Measurements from ENCODE around the gene UTP25.

UTP25 gene

DNA sequence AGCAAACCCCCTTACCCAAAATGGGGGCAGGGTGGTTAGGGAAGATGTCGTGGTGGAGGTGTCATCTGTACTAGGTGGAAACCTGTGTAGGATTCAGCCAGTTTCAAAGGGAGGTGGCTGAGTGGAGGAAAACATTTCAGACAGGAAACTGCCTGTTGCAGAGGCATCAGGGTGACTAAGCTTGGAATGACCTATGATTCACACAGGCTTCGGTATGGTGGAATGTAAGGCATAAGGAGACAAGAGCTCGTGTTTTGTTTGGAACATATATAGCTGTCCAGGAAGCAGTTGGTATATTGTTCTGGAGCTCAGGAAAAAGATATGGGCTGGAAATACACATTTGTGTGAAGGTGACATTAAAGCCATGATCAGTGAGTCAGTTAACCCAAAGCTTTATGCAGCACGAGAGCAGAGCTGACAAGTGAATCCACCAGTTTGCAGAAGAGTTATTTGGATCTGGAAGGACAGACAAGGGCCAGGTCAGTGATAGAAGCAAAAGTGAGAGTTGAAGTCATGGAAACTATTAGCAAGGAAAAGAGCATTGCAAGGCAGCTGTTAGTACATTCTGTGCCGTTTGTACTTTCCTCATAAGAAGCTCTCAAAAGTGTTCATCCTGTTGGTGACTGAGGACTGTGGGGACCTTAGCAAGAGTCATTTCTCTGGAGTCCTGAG, 12.2 kb downstream of the UTP25 start:
- peak in 1 of 2 experiments; percentile 13 for DNase-seq
- no peak for TF ChIP-seq GATA1 (IDR thresholded peaks at IDR 0.05; ENCODE audit: low read depth, low read length)
- no peak for TF ChIP-seq POLR2A (IDR thresholded peaks at IDR 0.05; ENCODE audit: low read length)

DNA sequence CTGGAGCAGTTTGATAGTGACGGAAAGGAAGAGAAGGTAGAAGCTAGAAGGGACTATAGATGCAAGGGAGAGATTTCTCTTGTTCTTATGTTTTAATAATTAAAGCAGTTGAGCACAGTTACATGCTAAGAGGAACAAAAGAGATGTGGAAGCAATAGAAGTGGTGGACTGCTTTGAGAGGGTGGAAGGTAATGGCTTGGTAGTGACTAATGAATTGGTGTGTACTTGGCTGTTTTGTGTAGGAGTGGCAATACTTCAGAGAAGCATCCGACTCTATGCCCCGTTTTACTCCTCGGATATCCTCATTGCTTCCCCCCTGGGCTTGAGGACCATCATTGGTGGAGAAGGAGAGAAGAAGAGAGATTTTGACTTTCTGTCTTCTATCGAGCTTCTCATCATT, 12.8 kb downstream of the UTP25 start:
- DNase-seq = no peak
- no peak for TF ChIP-seq GATA1 (IDR thresholded peaks at IDR 0.05; ENCODE audit: low read depth, low read length)
- TF ChIP-seq POLR2A (IDR thresholded peaks at IDR 0.05; ENCODE audit: low read length) = no peak

DNA sequence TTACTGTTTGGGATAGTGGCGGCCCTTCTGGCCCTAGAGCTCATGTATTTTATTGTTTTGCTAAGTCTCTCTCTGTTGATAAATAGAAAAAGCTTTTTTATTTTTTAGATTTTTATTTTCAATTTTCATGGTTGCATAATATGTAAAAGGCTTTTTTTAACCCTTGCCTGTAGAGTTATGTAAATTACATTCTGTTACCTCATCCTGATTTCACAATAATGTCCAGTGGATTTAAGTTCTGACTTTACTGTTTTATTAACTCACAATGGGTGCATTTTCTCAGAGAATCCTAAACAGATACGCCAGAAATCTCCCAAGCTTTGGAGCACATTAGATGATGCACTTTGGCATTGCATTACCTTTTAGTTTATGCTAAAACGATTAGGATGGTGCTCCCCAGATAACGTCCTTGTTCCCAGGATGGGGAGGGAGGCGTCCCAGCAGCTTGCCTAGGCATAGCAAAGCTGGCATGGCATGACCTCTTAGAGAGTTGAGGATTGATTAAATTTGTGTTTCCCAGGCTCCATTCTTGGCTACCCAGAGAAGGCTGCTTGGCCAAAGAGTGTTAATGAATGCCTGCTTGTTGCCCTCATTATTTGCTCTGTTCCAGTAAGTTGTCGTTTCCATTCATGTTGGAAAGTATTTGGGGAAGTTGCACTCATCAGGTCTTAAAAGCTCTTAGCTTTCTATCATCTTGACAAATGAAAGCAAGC, 17.1 kb downstream of the UTP25 start:
- no peak for TF ChIP-seq POLR2A (IDR thresholded peaks at IDR 0.05; ENCODE audit: low read length)
- no peak for TF ChIP-seq GATA1 (IDR thresholded peaks at IDR 0.05; ENCODE audit: low read depth, low read length)
- no peak for DNase-seq

- DNase-seq = no peak
- TF ChIP-seq GATA1 (IDR thresholded peaks at IDR 0.05; ENCODE audit: low read depth, low read length) = no peak
- no peak for TF ChIP-seq POLR2A (IDR thresholded peaks at IDR 0.05; ENCODE audit: low read length)
Observed at GRCh38 chr1:209845408-209845725, 17.6 kb downstream of the UTP25 start.

DNA sequence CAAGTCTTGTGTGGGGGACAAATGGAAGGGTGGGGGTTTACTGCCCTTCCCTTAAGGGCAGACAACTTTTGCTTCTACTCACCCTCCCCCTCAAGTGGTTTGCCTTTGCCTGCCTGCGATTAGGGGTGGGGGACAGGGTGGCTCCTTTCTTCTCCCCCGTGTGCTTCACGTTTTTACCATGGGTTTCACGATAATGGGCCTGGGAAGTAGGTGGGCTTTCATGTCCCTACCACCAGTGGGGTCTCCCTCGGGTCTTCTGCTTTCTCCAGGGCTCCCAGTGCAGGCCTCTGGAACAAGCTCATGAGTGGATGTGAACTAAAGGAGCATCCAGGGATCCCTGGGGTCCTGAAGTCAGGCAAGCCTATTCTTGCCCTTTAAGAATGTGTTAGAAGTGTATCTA, 21.6 kb downstream of the UTP25 start:
- TF ChIP-seq GATA1 (IDR thresholded peaks at IDR 0.05; ENCODE audit: low read depth, low read length) (no peak), POLR2A (IDR thresholded peaks at IDR 0.05; ENCODE audit: low read length) (no peak)
- DNase-seq = no peak

DNA sequence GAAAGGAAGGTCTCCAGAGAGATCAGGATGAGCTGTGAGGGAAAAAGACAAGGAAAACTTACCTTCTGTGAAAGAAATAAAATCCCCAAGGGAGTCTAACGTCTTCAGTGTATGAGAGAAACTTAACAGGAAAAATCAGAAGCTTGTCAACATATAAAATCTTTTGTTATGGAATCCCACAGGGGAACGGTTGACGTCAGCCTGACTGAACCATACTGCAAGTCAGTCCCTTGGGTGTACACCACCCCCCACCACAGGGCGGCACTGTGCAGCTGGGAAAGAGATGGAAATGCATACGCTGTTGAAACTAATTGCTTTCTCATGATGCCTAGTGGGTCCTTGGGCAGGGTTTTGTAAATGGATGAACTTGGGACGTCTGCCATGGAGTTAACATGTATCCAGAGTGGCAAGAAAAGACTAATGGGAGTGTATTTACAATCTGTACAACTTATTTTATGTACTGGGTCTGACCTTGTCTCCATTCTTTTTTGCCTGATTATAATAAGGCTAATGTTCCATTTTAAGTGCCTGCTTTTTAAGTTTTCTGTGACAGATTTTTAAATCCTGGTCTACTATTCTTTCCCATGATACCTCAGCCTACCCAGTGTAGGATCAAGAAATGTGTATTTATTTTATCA, 22.7 kb downstream of the UTP25 start:
- TF ChIP-seq POLR2A (IDR thresholded peaks at IDR 0.05; ENCODE audit: low read length) = no peak
- TF ChIP-seq GATA1 (IDR thresholded peaks at IDR 0.05; ENCODE audit: low read depth, low read length) = no peak
- DNase-seq = peak; percentile 38 to 64

DNA sequence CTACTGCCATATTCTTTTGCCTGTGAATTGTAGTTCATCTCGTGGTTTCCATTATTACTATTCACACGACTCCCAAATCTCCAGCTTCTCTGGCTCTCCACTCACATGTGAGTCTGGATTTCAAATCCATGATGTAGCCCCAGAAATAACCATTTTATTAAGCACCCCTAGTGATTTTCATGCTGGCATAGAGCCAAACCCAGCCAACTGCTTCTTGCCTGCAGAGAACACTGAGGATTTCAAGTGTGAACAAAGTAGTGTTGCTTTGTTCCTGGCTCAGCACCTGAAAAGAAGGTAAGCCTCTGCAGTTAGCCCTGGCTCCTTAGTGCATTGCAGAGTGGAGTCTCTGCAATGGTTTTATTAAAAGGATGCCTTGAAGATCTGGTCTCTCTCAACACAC, 25.9 kb downstream of the UTP25 start:
- DNase-seq = no peak
- TF ChIP-seq POLR2A (IDR thresholded peaks at IDR 0.05; ENCODE audit: low read length) (no peak), GATA1 (IDR thresholded peaks at IDR 0.05; ENCODE audit: low read depth, low read length) (no peak)

- DNase-seq = no peak
- no peak for TF ChIP-seq POLR2A (IDR thresholded peaks at IDR 0.05; ENCODE audit: low read length)
- no peak for TF ChIP-seq GATA1 (IDR thresholded peaks at IDR 0.05; ENCODE audit: low read depth, low read length)
Observed at GRCh38 chr1:209854196-209854595, 26.4 kb downstream of the UTP25 start.

DNA sequence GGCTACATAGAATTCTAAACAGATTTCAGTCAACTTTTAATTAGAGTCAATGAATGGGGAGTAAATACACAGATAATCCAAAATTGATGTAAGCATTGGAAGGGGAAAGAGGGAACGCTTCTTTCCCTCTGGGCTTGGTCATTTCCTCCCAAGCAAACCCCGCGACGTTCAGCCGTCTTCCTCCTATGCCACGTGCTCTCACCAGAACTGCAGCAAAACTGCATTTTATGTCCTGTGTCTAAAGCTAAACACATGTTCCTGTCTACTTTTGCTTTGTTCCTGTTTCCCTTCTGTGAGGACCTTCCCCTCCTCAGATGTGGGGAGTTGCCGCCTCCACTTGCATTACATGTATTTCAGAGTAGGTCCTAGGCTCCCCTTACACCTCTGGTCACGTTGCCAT, 27.2 kb downstream of the UTP25 start:
- DNase-seq = no peak
- TF ChIP-seq POLR2A (IDR thresholded peaks at IDR 0.05; ENCODE audit: low read length) = no peak
- no peak for TF ChIP-seq GATA1 (IDR thresholded peaks at IDR 0.05; ENCODE audit: low read depth, low read length)

DNA sequence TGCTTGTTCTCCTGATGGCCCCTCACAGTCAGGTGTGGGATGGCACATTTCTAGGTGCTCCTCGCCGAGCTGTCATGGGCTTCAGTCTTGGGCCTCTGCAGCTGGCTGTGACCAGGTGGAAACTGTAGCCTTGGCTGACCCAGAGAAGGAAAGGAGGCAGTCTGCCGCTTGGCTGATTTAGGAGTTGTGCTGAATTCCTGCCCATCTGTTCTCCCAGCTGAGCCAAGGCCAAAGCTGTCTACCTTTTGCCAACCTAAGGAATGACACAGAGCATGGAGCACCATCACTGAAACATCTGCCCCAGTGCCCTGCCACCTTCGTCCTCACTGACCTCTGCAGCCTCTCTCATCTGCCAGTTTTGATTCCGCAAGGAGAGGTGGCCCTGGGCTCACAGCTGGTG, 27.9 kb downstream of the UTP25 start:
- DNase-seq = no peak
- no peak for TF ChIP-seq GATA1 (IDR thresholded peaks at IDR 0.05; ENCODE audit: low read depth, low read length)
- TF ChIP-seq POLR2A (IDR thresholded peaks at IDR 0.05; ENCODE audit: low read length) = no peak

GRCh38 chr1:209858561-209859103, 30.9 kb downstream of the UTP25 start:
- TF ChIP-seq GATA1 (IDR thresholded peaks at IDR 0.05; ENCODE audit: low read depth, low read length) = no peak
- TF ChIP-seq POLR2A (IDR thresholded peaks at IDR 0.05; ENCODE audit: low read length) = no peak
- no peak for DNase-seq

GRCh38 chr1:209860293-209860881, 32.6 kb downstream of the UTP25 start:
- peak; percentile 80 to 88 for DNase-seq
- TF ChIP-seq POLR2A (IDR thresholded peaks at IDR 0.05; ENCODE audit: low read length) = no peak
- no peak for TF ChIP-seq GATA1 (IDR thresholded peaks at IDR 0.05; ENCODE audit: low read depth, low read length)

DNA sequence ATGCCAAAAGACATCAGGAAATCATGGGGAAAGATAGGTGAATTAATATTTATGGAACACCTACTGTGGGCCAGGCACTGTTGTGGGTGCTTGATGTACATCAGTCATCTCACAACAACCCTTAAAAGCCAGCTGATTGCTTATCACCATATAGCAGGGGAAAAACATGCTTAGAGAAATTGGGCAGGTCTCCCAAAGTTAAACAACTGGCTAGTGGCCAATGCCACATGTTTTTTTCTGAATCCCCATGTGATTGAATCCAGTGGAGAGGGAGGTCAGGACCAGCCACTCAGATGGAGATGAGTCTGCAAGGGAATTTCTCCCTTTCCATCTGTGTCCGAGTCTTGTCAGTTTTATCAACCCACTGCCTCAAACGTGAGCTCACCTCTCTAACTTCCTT, 33.5 kb downstream of the UTP25 start:
- TF ChIP-seq GATA1 (IDR thresholded peaks at IDR 0.05; ENCODE audit: low read depth, low read length) (no peak), POLR2A (IDR thresholded peaks at IDR 0.05; ENCODE audit: low read length) (no peak)
- peak; percentile 7 to 24 for DNase-seq
